GM19372 (cell line): ENCODE results near the gene CTDSP2.
A peak's percentile ranks its signal among the peaks of the same experiment; 100 is the strongest.
"Not testable (repeated sequence)": the region's sequence is repeated elsewhere in the genome, so short reads cannot be mapped to it uniquely, and the experiment has no call there.

ENCODE experiments used
- ATAC-seq: cut with Tn5 transposase; IDR thresholded peaks from one replicate; pipeline ENCODE4 v1.9.1; 2021; ENCODE audit warnings: mild to moderate bottlenecking, low read depth, moderate library complexity; ENCODE audit not compliant: unreplicated experiment

Gene CTDSP2

DNA sequence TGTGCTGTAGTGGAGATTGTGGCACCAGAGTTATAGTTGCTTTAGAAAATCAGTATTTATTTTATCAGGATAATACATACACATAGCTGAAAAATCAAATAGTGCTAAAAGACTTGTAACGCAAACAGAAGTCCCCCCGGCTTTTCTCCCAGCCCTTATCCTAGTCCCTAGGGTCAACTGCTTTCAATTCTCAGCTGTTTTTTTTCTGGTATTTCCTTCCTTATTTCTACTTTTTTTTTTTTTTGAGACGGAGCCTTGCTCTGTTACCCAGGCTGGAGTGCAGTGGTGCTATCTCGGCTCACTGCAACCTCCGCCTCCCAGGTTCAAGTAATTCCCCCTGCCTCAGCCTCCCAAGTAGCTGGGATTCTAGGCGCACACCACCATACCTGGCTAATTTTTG lies 8.4 kb upstream of the CTDSP2 start:
- no peak for ATAC-seq

DNA sequence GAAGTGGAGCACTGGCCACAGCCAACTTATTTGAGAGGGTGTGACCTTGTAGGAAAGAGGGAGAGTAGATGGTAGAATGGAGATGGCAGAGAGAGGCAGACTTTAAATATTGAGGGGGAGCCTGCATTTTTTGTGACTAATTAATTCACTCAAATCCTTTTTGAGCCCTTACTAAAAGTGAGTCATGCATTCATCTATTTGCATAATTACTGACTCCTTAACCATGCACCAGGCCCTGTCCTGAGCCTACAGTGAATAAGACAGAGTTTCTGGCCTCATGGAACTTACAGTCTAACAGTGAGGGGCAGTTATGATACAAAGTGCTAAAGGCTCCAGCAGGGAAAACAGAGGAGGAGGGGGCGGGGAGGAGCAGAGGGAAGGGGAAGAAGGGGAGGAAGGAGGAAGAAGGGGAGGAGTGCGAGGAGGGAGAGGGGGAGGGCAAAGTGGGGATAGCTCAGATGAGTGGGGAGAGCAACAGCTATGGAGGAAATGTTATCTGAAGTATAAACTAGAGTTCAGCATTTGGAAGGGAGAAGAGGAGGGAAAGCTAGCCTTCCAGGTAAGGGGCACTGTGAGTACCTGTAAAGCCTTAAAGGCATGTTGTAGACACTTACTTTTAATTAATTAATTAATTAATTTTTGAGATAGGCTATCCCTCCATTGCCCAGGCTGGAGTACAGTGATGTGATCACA lies 7.5 kb upstream of the CTDSP2 start:
- ATAC-seq: no peak

DNA sequence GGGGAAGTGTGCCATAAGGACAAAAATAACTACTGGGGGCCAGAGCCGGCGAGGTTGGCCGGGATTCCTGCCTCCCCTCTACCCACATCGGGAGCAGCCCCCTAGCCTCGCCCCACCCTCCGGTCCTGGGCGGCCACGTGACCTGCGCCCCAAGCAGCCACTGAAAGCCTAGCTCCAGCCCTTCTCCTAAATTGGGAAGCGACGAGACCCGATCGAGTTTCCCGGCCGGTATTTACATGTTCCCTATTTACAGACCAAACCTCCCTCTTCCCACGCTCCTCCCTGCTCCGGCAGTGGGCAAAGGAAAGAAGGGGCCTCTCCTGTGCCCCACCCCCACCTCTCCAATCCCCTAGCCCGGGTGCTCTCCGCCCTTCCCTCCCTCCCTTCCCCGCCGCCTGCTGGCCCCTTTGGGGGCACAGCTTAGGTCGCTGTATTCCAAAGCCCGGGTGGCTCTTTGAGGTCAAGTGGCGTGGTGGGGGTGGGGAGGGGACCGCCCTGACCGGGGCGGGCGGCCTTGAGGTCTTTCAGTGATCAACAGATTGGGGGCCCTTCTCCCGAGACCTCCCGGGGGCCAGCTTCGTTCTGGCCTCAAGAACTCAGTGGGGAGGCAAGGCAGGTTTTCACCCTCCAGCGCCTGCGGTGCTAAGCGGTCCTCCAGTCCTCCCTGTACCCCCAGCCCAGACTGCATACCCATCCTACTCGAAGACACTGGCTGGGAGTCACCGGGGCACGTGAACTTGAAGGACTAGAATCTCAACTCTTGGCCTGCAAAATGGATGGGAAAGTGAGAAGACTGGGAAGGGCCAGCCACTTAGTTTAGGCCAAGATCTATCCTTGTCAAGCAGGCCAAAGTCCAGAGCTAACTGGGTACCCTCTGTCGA lies 6.3 kb upstream of the CTDSP2 start:
- no peak for ATAC-seq

DNA sequence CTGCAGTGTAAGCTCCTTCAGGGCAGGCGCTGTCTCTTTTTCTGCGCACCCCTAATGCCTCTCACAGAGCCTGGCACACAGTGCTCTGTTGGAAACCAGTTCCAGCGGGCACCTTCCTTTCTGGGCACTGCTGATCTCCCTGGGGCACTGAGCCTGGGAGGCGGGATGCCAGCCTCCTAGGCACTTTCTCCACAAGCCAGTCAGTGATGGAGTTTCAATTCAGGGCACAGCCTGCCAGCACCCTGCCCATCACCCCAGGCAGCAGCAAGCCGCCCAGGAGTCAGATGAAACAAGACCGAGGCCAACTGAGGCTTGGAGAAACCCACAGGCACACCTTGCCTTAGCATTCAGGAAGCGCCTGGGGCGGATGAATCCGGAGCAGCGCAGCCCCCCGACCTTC lies 5.7 kb upstream of the CTDSP2 start:
- no peak for ATAC-seq

DNA sequence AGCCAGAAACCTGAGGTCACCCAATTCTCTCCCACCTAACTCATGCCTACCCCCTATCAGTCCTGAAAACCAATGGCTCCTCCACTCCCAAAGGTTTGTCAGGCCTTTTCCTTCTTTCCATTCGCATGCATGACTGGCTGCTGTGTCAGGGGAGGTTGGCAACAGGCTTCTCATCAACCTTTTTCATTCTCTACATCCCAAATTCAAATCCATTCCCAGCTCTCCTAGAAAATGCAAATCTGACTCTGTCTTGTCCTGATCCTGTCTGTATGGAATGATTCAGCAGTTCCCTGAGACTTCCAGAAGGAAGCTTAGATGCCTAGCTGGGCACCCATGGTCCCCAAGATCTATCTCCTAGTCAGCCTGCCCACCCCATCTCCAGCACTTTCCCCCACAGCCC lies 5.0 kb upstream of the CTDSP2 start:
- no peak for ATAC-seq

DNA sequence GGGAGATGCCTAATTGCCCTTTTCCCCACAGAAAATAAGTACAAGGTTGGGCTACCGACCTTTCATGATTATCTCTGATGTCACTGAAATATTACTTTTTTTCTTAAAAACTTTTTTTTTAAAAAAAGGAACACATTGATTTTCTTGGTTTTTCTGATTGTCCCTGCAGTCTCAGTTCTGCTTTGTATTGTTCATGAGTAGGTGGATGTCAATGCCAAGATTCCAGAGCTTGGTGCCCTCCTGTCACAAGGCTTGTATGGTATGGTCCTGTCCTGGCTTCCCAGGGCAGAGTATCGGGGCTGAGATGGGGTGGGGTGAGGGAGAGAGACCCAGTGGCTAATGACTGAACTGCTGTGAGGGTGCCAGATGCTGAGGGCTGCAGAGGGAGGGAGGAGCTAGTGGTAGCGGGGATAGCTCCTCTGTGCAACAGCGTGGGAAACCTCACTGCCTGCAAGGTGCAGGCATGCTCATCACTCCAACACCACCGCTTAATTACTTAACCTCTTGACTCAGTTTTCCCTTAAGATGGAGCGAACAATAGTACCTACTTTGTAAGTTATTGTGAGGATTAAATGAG lies 4.4 kb upstream of the CTDSP2 start:
- peak; percentile 35 for ATAC-seq

DNA sequence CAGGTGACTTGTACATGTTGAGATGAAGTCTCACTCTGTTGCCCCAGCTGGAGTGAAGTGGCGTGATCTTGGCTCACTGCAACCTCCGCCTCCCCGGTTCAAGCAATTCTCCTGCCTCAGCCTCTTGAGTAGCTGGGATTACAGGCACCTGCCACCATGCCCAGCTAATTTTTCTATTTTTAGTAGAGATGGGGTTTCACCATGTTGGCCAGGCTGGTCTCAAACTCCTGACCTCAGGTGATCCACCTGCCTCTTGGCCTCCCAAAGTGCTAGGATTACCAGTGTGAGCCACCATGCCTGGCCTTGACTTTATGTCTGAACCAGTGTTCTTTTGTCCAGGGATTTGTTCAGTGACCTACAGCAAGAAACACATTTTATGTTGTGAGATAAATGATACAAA lies 2.9 kb upstream of the CTDSP2 start:
- not testable (repeated sequence) for ATAC-seq

DNA sequence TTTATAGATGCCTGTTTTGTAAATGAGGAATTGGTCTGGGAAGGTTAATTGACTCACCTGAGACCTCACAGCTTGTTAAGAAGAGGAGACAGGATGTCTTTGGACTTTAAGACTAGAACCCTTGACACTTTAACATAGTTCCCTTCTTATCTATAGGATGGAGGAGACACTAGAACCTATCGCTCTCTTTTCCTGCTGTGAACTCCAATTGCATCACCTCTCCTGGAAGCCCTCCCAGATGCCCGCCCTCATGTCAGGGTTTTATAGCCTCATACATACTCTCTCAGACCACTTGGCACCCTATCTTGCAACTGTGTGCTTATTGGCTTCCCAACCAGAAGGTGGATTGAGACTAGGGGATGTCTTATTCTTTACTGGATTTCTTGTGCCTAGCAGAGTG lies 2.5 kb upstream of the CTDSP2 start:
- ATAC-seq: no peak

DNA sequence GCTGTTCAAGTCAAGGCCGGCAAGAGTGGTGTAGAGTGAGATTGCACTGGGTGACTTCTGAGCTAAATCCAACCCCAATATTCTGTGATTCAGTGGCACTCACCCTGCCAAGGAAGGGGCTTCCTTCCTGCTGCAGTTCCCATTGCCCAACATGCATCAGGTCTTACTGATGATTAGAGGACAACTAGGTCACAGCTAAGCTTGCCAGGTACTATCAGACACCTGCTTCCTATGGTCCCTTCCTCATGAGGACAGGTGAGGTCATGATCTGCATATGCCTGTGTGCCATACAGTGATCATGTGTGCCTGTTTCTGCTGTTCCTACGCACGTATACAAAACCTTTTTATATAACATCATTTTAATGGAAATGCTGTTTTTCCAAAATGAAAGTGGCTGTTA lies 1.7 kb upstream of the CTDSP2 start:
- ATAC-seq: no peak

DNA sequence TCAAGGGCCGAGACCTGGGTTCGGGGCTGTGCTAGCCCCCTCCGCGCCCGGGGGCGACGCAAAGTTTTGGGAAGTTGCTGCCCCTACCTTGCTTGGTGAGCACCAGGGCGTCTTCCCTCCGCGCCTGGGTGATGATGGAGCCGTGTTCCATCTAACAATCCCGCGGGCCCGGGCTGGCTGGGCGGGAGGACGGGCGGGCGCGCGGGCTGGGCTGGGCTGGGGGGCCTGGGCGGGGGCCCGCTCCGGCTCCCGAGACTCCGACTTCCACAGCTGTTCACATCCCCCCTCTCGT lies 298 bp downstream of the CTDSP2 start:
- peak; percentile 3 for ATAC-seq

DNA sequence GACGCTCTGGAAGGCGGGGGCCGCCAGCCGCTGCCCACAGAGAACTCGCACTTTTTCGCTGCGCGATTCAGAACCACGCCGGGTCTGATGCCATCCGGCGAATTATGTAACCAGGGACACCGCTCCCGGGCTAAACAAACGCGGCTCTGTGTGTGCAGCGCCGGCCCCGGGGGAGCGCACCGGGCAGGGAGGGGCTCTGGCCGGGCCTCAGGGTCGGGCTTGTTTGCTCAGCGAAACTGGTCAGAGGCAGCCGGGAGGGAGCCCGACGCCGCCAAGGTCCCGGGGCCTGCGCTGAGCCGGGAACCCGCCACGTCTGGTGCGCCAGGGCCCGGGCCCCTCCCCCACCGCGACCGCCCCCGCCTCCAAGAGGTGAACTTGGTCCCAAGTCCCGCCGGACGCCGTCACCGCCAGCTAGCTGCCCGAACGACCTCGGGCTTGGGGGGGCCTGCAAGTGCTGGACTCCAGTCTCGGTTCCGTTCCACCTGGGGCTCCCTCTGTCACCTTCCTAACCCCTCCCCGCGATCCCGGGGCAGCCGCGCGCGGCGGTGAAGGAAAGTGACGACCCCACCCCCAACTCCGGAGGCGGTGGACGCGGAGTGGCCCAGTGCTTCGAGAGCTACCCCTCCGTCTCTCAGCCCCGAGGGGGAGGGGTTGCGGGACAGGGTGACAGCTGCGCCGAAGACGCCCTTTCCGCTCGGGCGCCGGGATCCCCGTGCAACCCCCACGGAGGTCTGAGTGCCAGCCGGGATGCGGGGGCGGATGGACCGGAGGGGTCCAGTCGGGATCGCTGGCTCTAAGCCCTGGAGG lies 848 bp downstream of the CTDSP2 start:
- ATAC-seq: peak; percentile 31

DNA sequence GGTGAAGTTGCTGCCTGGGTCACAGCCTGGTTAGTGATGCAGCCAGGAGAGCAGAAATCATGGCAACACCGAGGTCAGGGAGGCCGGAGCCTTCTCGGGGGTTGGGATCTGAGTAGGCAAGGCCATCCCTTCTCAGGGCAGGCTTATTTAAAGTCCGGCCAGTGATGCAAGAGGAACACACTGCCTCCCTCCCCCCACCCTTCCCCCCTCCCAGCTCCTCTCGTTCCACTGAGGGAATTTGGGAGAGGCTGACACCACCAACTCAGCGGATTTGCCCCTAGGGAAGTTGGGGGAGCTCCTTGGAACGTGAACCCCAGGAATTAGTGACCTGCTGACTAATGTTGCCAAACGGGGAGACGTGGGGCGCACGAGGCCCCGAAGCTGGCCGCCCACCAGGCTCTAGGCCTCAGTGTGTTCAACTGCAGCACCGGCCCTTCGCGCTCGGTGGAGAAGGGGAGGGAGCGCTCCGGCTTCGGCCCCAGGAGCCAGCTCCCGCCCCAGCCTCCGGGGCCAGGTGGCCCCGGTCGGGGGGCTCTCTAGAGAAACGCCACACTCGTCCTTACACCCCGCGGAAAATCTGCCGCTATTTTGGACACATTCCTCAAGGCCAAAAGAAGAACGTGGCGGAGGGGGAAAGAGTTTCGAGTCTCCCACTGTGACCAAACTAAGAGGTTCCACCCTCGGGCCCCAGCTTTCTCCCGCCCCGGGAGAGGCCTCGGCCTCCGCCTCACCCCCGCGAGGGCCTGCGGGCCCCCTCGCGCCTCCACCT lies 1.6 kb downstream of the CTDSP2 start:
- peak; percentile 22 for ATAC-seq

DNA sequence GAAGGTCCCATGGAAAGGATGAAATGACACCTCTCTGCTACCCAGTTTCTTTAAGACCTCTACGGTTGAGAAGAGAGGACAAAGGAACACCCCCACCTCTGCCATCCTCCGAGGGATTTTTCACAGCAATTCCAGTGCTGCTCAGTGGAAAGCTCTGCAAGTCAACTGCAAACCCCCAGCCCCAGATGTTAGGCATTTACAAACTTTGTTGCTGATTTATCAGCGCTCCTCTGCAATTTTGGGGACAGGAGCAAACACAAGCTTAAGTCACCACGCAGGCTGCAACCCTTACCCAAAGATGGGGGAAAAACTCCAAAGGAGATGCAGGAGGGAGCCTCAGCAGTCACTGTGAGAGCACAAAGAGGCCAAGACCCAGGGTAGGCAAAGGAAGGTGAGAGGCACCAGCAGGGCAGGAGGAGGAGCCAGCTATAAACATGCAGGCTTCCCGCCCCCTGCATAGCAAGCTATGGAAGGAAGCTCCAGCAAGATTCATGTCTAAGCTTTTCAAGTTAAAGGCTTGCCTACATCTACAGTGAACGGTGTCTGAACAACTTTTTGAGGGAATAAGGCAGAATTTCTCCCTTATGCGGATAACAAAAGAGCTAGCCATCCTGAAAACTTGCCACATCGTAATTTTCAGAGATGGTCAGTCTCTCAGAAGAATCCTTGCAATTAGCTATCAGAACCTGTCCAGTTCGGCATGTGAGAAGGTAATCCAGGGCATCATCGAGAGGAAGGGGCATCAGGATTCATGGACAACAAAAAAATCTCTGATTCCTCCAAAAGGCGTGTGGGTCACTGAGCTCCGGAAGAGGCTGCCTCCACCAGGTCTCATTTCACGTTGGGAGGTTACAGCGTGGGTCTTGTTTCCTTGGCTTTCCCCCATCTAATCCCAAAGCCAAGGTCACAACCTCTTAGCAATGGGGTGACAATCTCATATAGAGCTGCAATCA lies 3.9 kb downstream of the CTDSP2 start:
- no peak for ATAC-seq

DNA sequence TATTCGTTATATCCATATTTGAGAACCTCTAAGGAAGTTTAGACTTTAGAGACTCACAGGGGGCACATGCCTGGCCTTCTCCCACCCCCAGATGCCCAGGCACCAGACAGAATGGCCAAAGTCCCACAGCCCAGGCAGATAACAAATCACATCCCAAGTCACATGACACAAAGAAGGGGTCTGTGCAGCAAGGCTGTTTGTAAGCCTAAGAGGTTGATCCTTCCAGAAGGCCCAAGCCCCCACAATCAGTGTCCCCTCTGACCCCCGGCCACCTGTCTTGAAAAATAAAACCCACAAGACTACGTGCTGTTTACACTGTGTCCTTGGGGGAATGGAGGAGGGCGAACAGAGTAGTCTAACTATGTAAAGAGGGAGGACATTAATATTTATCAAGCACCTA lies 5.1 kb downstream of the CTDSP2 start:
- no peak for ATAC-seq

DNA sequence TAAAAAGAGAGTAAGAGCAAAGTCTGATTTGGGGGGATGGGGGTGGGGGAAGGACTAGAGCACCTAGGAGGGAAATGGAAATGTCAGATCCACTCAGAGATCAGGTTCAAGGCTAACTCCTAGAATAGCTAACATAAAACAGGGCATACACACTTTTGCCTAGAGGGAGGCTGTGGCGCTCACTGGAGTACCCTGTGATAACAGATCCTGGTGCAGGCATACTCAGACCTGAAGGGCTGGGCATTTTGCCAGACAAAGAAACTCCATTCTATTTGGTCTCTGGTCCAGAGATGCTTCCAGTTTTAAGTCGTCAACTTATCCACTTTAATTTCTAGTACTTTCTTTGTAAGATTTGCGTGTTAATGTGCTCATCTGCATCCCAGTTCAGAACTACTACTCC lies 5.8 kb downstream of the CTDSP2 start:
- ATAC-seq: no peak

DNA sequence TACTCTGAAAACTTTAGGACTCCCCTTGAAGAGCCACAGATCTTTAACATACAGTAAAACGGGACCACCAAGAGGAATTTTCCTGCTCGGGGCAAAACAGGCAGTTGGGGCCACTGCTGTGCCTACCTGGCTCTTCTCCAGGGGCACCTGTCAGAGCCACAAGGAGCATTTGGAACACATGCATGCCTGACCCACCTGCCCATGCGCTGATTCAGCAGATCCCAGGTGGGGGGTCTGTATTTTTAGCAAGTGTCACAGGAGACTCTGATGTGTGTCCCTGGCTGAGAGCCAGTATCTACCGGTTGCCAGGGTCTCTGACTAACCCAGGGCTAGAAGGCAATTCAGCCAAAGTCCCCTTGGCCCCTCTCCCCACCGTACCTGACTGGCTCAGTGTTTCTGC lies 6.5 kb downstream of the CTDSP2 start:
- no peak for ATAC-seq

DNA sequence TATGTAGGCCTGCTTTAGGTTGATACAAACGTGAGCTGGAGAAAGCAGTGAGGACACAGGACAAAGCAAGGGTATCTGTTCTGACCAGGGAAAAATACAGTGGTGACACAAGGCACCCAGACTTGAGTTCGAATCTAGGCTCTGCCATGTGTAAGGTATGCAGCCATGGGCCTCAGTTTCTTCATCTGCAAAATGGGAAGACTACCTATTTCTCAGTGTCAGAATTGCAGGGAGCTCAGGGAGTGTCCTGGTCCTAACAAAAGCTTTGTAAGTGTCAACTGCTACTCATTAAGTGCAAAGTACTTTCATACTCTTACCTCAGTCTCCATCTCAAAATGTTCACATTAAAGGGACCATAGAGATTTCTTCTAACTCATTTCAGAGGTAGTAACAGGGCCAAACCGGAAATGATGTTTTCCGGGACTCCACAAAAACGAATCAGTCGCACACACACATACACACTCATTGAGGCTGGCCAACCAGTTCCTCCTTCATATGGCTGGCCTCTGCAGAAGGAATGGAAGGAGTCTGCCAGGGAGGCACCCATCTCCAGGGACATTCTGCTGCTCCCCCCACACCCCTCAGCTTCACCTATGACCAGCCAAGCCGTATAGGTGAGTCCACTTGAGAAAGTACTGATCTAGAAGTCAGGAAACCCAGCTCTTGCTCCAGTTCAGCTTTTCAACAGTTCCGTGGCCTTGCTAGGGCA lies 7.8 kb downstream of the CTDSP2 start:
- no peak for ATAC-seq

DNA sequence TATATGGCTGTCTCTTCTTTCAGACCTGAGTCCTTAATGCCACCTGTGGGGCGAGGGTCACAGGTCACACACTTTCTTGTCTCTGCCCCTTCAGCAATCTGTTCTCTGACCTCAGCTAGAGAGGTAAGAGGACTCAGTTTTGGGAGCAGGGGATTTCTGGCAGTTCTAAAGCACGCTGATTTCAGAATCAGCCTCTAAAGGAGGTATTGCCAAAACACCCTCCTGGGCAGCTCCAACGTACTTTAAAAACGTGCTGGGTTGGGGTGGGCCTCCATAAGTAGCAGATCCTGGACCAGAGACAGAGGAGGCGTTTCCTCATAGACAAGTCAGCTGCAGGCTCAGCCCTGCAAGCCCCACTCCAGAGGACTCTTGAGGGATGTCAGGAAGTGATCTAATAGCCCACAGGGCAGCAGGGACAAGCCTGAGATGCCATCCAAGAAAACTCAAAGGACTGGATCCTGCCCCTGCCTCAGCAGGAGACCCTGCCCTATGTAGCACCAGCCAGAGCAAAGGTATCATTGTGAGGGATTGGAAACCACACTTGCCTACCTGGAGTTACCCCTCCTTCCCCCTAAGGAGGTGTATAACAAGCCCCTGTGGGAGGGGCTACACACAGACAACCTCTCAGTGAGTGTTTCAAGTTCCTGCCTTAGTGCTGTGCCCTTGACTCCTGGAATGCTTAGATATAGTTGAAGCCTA lies 8.5 kb downstream of the CTDSP2 start:
- no peak for ATAC-seq
